Measurements from ENCODE around the gene KIAA2012.

KIAA2012 gene

DNA sequence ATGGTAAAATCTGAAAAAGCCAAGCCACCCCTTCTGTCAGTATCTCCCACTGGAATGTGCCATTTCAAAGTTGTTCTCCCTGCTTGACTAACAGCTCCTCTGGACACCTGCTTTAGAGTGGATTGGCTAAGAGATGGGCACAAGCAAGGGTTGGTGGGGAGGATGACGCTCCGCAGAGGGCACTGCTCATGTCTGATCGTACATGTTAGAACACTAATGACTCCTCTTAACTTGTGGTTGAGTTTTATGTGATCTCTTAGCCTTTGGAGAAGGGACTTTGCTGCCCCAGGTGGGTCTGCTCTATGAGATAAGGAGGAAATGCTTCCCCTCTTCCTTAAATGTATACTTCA is 8.2 kb upstream of the KIAA2012 start:
- Histone ChIP-seq H3K9ac (ENCODE audit: low read length) (no peak overlapping the region), H3K9me3 (ENCODE audit: control insufficient read depth, low read length) (no peaks in the 10 kb centered on the region), H3K4me1 (ENCODE audit: control insufficient read depth, insufficient read depth, low read length) (peaks cover 13% of the 10 kb centered on the region), H3K27me3 (replicated peaks; ENCODE audit: control insufficient read depth, insufficient read depth, low read length) (peaks cover 2% of the 10 kb centered on the region), H3K4me3 (ENCODE audit: low read length) (no peak overlapping the region), H3K36me3 (ENCODE audit: control insufficient read depth, insufficient read depth, low read length, severe bottlenecking) (no peaks in the 10 kb centered on the region)
- DNase-seq (ENCODE audit: low read depth), result no peak

DNA sequence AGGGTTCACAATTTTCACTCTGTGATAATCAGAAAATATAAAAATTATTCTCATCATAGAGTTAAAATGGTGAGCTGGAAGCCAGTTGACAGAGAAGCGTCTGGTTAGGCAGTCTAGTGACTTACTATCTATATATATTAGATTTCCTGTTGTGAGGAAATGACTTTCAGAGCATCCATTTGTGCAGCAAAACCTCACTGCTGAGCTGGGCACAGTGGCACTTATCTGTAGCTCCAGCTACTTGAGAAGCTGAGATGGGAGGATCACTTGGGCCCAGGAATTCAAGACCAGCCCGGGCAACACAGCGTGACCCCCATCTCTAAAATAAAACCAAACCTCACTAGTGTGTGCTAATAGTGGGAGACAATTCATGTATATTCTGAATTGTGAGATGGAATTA is 7.2 kb upstream of the KIAA2012 start:
- DNase-seq (ENCODE audit: low read depth), result no peak
- Histone ChIP-seq H3K27me3 (replicated peaks; ENCODE audit: control insufficient read depth, insufficient read depth, low read length) (peaks cover 2% of the 10 kb centered on the region), H3K4me1 (ENCODE audit: control insufficient read depth, insufficient read depth, low read length) (peaks cover 13% of the 10 kb centered on the region), H3K4me3 (ENCODE audit: low read length) (no peak overlapping the region), H3K9ac (ENCODE audit: low read length) (no peak overlapping the region), H3K9me3 (ENCODE audit: control insufficient read depth, low read length) (no peaks in the 10 kb centered on the region), H3K36me3 (ENCODE audit: control insufficient read depth, insufficient read depth, low read length, severe bottlenecking) (no peaks in the 10 kb centered on the region)

DNA sequence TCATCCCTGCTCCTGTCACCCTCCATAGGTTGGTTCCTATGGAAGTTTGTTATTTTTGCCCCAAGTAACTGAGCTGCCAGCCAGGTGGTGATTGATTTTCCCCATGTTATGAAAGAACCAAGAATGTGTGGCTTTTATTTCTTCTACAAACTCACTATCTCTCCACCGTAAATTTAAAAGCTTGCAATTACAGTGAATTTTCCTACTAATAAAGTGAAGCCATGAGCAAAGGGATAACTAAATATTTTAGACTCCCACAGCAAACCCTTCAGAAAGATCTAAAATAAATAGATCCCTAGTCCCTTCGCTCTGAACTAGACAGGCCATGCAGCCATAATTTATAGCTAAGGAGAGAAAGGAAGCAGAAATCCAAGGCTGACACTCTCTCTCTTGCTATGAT is 6.2 kb upstream of the KIAA2012 start:
- Histone ChIP-seq H3K4me1 (ENCODE audit: control insufficient read depth, insufficient read depth, low read length) (peaks cover 13% of the 10 kb centered on the region), H3K4me3 (ENCODE audit: low read length) (no peak overlapping the region), H3K9ac (ENCODE audit: low read length) (no peak overlapping the region), H3K27me3 (replicated peaks; ENCODE audit: control insufficient read depth, insufficient read depth, low read length) (peaks cover 2% of the 10 kb centered on the region), H3K36me3 (ENCODE audit: control insufficient read depth, insufficient read depth, low read length, severe bottlenecking) (no peaks in the 10 kb centered on the region), H3K9me3 (ENCODE audit: control insufficient read depth, low read length) (no peaks in the 10 kb centered on the region)
- DNase-seq (ENCODE audit: low read depth), result no peak

DNA sequence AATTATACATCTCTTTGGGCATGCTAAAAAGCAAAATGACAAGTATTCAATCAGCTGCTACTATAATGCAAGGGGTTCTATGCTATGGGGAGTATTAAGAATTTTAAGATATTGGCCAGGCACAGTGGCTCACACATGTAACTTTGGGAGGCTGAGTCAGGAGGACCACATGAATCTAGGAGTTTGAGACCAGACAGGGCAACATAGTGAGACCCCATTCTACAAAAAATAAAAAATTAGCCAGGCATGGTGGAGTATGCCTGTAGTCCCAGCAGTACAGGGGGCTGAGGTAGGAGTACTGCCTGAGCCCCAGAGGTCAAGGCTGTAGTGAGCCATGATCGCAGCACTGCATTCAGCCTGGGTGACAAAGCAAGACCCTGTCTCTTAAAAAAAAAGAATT is 5.5 kb upstream of the KIAA2012 start:
- Histone ChIP-seq H3K4me3 (ENCODE audit: low read length) (no peak overlapping the region), H3K36me3 (ENCODE audit: control insufficient read depth, insufficient read depth, low read length, severe bottlenecking) (no peaks in the 10 kb centered on the region), H3K9ac (ENCODE audit: low read length) (no peak overlapping the region), H3K9me3 (ENCODE audit: control insufficient read depth, low read length) (no peaks in the 10 kb centered on the region), H3K27me3 (replicated peaks; ENCODE audit: control insufficient read depth, insufficient read depth, low read length) (peaks cover 5% of the 10 kb centered on the region), H3K4me1 (ENCODE audit: control insufficient read depth, insufficient read depth, low read length) (peaks cover 13% of the 10 kb centered on the region)
- DNase-seq (ENCODE audit: low read depth), result no peak

DNA sequence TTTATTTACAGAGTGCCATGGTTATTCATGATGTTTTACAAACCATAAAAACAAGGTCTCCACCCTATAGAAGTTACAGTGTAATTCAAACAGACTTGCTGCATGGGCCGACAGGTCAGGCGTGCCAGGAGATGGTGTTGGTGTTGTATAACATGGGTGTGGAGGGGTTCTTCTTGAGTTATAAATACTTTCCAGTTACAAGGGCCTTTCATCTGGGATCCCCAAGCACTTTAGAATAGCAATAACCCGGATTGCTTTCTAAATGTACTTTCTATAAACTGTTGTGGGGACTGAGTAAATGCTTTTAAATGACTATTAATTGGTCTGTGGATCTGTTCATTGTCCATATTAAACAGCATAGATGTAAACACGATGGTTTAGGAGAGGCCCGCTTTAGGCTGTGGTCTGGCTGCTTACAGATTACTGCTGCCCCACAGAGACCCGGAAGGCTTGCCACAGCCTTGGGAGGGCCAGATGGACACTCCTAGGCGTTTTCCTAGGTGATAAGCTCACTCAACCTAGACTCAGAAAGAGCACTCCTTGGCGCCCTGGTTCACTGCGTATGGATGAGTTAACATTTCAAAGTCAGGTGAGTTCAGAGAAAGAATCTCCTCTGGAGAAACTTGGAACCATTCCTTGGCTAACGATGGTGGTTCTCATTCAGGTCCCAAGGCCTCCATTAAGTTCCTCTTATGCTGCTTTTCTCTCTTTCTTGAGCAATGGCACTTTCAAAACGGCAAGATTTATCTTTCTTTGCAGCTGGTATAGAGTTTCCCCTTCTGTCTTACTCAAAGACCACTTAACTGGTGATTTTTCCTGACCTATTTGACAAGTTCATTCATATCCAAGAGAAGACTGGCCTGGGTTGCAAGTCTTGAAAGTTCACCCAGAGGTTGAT is 3.6 kb upstream of the KIAA2012 start:
- H3K36me3 ChIP-seq (ENCODE audit: control insufficient read depth, insufficient read depth, low read length, severe bottlenecking), result no peaks in the 10 kb centered on the region
- H3K9me3 ChIP-seq (ENCODE audit: control insufficient read depth, low read length), result no peaks in the 10 kb centered on the region
- peaks cover 5% of the 10 kb centered on the region for H3K4me1 ChIP-seq (ENCODE audit: control insufficient read depth, insufficient read depth, low read length)
- H3K4me3 ChIP-seq (ENCODE audit: low read length), result no peak overlapping the region
- no peak for DNase-seq (ENCODE audit: low read depth)
- H3K27me3 ChIP-seq (replicated peaks; ENCODE audit: control insufficient read depth, insufficient read depth, low read length), result peaks cover 14% of the 10 kb centered on the region
- no peak overlapping the region for H3K9ac ChIP-seq (ENCODE audit: low read length)

DNA sequence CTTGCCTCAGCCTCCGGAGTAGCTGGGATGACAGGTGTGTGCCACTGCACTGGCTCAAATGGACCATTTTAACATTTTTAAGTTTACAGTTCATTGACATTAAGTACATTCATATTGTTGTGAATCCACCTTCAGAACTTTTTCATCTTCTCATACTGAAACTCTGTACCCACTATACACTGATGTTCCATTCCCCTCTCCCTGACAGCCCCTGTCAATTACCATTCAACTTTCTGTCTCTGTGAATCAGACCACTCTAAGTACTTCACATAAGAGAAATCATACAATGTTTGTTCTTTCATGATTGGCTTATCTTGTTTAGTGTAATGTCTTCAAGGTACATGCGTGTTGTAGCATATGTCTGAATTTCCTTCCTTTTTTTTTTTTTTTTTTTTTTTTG is 1.9 kb upstream of the KIAA2012 start:
- peaks cover 24% of the 10 kb centered on the region for H3K27me3 ChIP-seq (replicated peaks; ENCODE audit: control insufficient read depth, insufficient read depth, low read length)
- no peak overlapping the region for H3K4me3 ChIP-seq (ENCODE audit: low read length)
- H3K36me3 ChIP-seq (ENCODE audit: control insufficient read depth, insufficient read depth, low read length, severe bottlenecking), result no peaks in the 10 kb centered on the region
- H3K4me1 ChIP-seq (ENCODE audit: control insufficient read depth, insufficient read depth, low read length), result no peaks in the 10 kb centered on the region
- no peaks in the 10 kb centered on the region for H3K9me3 ChIP-seq (ENCODE audit: control insufficient read depth, low read length)
- no peak overlapping the region for H3K9ac ChIP-seq (ENCODE audit: low read length)
- no peak for DNase-seq (ENCODE audit: low read depth)

DNA sequence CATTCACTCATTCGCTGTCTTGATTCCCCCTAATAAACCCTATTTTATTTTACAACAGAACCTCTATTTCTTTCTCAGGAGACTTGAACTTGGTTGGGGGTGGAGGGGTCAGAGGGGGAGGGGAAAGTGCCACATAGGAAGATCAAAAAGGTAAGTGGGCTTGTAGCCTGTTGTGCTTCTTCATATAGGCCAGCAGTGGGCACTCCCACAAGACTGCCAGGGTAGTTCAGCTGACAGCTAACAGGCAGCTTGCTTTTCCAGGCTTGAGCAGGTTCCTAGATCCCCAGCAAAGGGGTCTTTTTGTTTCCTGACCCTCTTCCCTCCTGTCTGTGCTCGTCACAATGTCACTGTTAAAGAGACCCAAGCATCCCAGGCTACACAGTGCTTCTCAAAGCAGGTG is 829 bp upstream of the KIAA2012 start:
- no peak for DNase-seq (ENCODE audit: low read depth)
- no peaks in the 10 kb centered on the region for H3K9me3 ChIP-seq (ENCODE audit: control insufficient read depth, low read length)
- no peaks in the 10 kb centered on the region for H3K36me3 ChIP-seq (ENCODE audit: control insufficient read depth, insufficient read depth, low read length, severe bottlenecking)
- H3K9ac ChIP-seq (ENCODE audit: low read length), result no peak overlapping the region
- H3K27me3 ChIP-seq (replicated peaks; ENCODE audit: control insufficient read depth, insufficient read depth, low read length), result peaks cover 24% of the 10 kb centered on the region
- no peaks in the 10 kb centered on the region for H3K4me1 ChIP-seq (ENCODE audit: control insufficient read depth, insufficient read depth, low read length)
- no peak overlapping the region for H3K4me3 ChIP-seq (ENCODE audit: low read length)

DNA sequence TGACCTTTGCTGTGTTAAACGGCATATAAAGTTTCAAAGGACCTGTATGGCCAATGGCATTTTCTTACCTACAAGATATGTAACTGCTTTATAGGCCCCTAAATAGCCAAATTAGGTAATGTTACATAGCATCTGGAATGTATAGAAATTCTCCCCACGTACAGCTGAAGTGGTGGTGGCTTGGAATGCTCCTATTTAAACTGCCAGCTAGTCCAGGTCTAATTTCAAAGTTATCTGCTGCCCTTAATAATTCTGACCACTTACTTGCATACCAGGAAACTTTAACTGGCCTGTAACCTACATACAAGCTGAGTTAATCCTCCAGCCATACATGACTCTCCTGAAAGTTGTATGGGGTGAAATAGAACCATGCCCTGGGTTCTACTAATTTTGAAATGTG is 1.3 kb downstream of the KIAA2012 start:
- no peak for DNase-seq (ENCODE audit: low read depth)
- H3K9ac ChIP-seq (ENCODE audit: low read length), result no peak overlapping the region
- H3K27me3 ChIP-seq (replicated peaks; ENCODE audit: control insufficient read depth, insufficient read depth, low read length), result peaks cover 22% of the 10 kb centered on the region
- H3K4me3 ChIP-seq (ENCODE audit: low read length), result no peak overlapping the region
- no peaks in the 10 kb centered on the region for H3K36me3 ChIP-seq (ENCODE audit: control insufficient read depth, insufficient read depth, low read length, severe bottlenecking)
- H3K4me1 ChIP-seq (ENCODE audit: control insufficient read depth, insufficient read depth, low read length), result no peaks in the 10 kb centered on the region
- no peaks in the 10 kb centered on the region for H3K9me3 ChIP-seq (ENCODE audit: control insufficient read depth, low read length)

DNA sequence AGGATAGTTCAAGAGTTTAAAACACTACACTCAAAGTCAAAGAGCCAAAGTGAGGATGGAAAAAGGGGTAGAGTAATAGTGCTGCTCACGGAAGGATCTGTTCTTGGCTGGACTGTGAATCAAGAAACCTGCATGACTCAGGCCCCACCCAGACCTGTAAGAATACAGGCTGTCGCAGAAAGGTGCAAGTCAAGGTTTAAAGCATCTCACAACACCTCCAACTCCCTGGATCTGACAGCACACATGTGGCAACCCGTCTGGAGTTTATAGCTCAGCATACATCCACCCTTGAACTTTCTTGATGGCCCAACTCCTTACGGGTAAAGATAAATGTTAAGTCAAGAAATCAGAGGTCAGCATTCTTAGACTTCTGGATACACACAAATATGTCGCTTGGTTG is 6.3 kb downstream of the KIAA2012 start:
- H3K36me3 ChIP-seq (ENCODE audit: control insufficient read depth, insufficient read depth, low read length, severe bottlenecking), result no peaks in the 10 kb centered on the region
- H3K4me1 ChIP-seq (ENCODE audit: control insufficient read depth, insufficient read depth, low read length), result peaks cover 3% of the 10 kb centered on the region
- peaks cover 7% of the 10 kb centered on the region for H3K9me3 ChIP-seq (ENCODE audit: control insufficient read depth, low read length)
- DNase-seq (ENCODE audit: low read depth), result no peak
- peaks cover 15% of the 10 kb centered on the region for H3K27me3 ChIP-seq (replicated peaks; ENCODE audit: control insufficient read depth, insufficient read depth, low read length)
- H3K4me3 ChIP-seq (ENCODE audit: low read length), result no peak overlapping the region
- H3K9ac ChIP-seq (ENCODE audit: low read length), result no peak overlapping the region

DNA sequence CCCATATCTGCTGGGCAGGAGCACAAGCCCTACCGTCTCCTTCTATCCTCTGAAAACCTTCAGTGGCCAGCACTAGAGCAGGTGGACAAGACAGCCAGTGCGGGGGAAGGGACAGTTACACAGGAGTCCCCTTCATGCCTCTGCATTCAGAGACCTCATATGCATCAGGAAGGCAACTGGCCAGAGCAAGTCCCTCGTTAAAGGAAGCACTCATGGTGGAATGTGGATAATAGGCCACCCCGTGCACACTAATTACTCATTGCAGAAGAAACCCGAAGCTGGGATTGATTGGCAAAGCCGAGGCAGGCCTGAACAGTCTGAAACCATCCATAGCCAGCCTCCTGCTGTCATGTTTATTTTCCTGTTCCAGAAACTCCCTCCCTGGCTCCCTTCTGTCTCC is 11.2 kb downstream of the KIAA2012 start:
- peak; percentile 35 for DNase-seq (ENCODE audit: low read depth)
- H3K4me1 ChIP-seq (ENCODE audit: control insufficient read depth, insufficient read depth, low read length), result peaks cover 14% of the 10 kb centered on the region

DNA sequence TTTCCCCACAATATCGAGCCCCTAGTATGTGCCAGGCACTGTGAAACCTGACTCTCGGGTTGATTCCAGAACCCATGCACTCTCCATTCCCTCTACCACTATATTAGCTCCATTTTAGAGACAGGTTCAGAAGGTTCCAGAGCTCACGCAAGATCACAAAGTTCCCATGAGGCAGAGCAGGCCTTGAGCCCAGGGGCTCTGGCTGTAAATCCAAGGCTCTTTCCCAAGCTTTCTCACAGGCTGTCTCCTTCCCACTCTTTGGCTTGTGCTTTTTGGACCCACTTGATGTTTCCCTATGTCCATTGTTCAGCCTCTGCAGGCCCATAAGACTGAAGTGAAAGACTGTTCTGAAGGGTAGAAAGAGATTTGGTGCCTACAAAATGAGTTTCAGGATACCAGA is 15.7 kb downstream of the KIAA2012 start:
- no peak for DNase-seq (ENCODE audit: low read depth)
- no peaks in the 10 kb centered on the region for H3K36me3 ChIP-seq (ENCODE audit: control insufficient read depth, insufficient read depth, low read length, severe bottlenecking)
- H3K9ac ChIP-seq (ENCODE audit: low read length), result no peak overlapping the region
- no peak overlapping the region for H3K4me3 ChIP-seq (ENCODE audit: low read length)
- H3K9me3 ChIP-seq (ENCODE audit: control insufficient read depth, low read length), result no peaks in the 10 kb centered on the region
- peaks cover 23% of the 10 kb centered on the region for H3K27me3 ChIP-seq (replicated peaks; ENCODE audit: control insufficient read depth, insufficient read depth, low read length)
- H3K4me1 ChIP-seq (ENCODE audit: control insufficient read depth, insufficient read depth, low read length), result peaks cover 14% of the 10 kb centered on the region

More for the DNA sequence above, 11.2 kb downstream of the KIAA2012 start:
- peaks cover 7% of the 10 kb centered on the region for H3K9me3 ChIP-seq (ENCODE audit: control insufficient read depth, low read length)
- H3K27me3 ChIP-seq (replicated peaks; ENCODE audit: control insufficient read depth, insufficient read depth, low read length), result peaks cover 11% of the 10 kb centered on the region
- H3K36me3 ChIP-seq (ENCODE audit: control insufficient read depth, insufficient read depth, low read length, severe bottlenecking), result no peaks in the 10 kb centered on the region
- H3K4me3 ChIP-seq (ENCODE audit: low read length), result no peak overlapping the region
- H3K9ac ChIP-seq (ENCODE audit: low read length), result no peak overlapping the region

DNA sequence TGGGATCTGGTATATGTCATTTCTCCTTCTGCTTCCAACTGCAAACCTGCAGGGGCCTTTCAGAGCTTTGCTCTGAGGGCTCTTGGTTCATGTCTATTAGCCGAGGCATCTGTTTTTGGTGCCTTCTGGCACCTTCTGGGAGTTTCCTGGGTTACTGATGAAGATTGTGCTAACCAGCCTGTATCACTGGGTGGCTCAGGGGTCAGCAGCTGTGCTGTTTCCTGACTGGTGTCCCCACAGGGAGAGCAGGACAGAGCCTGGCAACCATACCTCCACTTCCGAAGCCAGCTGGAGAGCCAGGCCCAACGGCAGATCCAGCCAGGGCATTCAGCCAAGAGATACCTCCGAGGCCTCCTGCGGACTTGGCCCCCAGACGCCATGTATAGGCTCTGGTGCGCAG is 17.5 kb downstream of the KIAA2012 start:
- Histone ChIP-seq H3K4me1 (ENCODE audit: control insufficient read depth, insufficient read depth, low read length) (peaks cover under 1% of the 10 kb centered on the region), H3K9ac (ENCODE audit: low read length) (no peak overlapping the region), H3K27me3 (replicated peaks; ENCODE audit: control insufficient read depth, insufficient read depth, low read length) (peaks cover 23% of the 10 kb centered on the region), H3K4me3 (ENCODE audit: low read length) (no peak overlapping the region), H3K36me3 (ENCODE audit: control insufficient read depth, insufficient read depth, low read length, severe bottlenecking) (no peaks in the 10 kb centered on the region), H3K9me3 (ENCODE audit: control insufficient read depth, low read length) (no peaks in the 10 kb centered on the region)
- DNase-seq (ENCODE audit: low read depth), result no peak

Data from adipocyte (in vitro differentiated cells).